Keratinocyte (primary cell): ENCODE measurements around the gene USP34. TPM values are rescaled to one million over a fixed set of nuclear protein-coding genes. Genes with fewer than 3 reads are reported as not detected.

Experiments
- DNase-seq: peaks from one replicate; pipeline ENCODE4 v3.0.0-alpha.2; 2011; ENCODE audit warnings: low read depth, missing footprints, low spot score
- FAIRE-seq: peaks from 2 replicates; lab custom pipeline; 2011; peaks lifted over from hg19 to GRCh38; lab: Jason Lieb, UNC
- H2AFZ ChIP-seq: 2 replicates; pipeline ENCODE4 v1.6.0; 2012; ENCODE audit warnings: low read length, control low read depth, inconsistent platforms; ENCODE audit not compliant: control insufficient read depth
- H3K27ac ChIP-seq: 2 replicates; pipeline ENCODE4 v1.5.1; 2011; ENCODE audit warnings: low read length; ENCODE audit not compliant: control insufficient read depth, insufficient read depth
- H3K27me3 ChIP-seq: 3 replicates; pipeline ENCODE4 v1.6.0; 2011; ENCODE audit warnings: low read length; ENCODE audit not compliant: control insufficient read depth, insufficient read depth; ENCODE audit errors: extremely low read depth
- H3K36me3 ChIP-seq, 2 experiments: 2 replicates in 1 of 2; 3 replicates in 1 of 2; pipeline ENCODE4 v1.5.1; 2011; ENCODE audit warnings: low read length in 2 of 2, mild to moderate bottlenecking in 1 of 2; ENCODE audit not compliant: control insufficient read depth in 2 of 2, insufficient read depth in 2 of 2; ENCODE audit errors: extremely low read depth in 1 of 2
- H3K4me1 ChIP-seq: 3 replicates; pipeline ENCODE4 v1.5.1; 2011; ENCODE audit warnings: low read length; ENCODE audit not compliant: control insufficient read depth, insufficient read depth; ENCODE audit errors: extremely low read depth
- H3K4me2 ChIP-seq: 3 replicates; pipeline ENCODE4 v1.6.0; 2011; ENCODE audit warnings: low read depth, low read length; ENCODE audit not compliant: control insufficient read depth, insufficient read depth; ENCODE audit errors: extremely low read depth
- H3K4me3 ChIP-seq, 3 experiments: fragments of 200-600 bp in 1 of 3; sonication (generic) in 1 of 3; 2 replicates in 2 of 3; 3 replicates in 1 of 3; pipeline ENCODE4 v1.5.1; 2011 to 2016; ENCODE audit warnings: low read length in 3 of 3, mild to moderate bottlenecking in 3 of 3, control low read depth in 2 of 3, inconsistent platforms in 1 of 3, low read depth in 1 of 3, mixed read lengths in 1 of 3, mixed run types in 1 of 3, moderate library complexity in 1 of 3; ENCODE audit not compliant: control insufficient read depth in 2 of 3, insufficient read depth in 2 of 3; ENCODE audit errors: extremely low read depth in 1 of 3
- H3K79me2 ChIP-seq: 2 replicates; pipeline ENCODE4 v1.6.0; 2012; ENCODE audit warnings: low read length; ENCODE audit not compliant: control insufficient read depth, insufficient read depth
- H3K9ac ChIP-seq: 3 replicates; pipeline ENCODE4 v1.6.0; 2011; ENCODE audit warnings: low read length; ENCODE audit not compliant: control insufficient read depth, insufficient read depth; ENCODE audit errors: extremely low read depth
- H3K9me1 ChIP-seq: 3 replicates; pipeline ENCODE4 v1.6.0; 2011; ENCODE audit warnings: low read length; ENCODE audit not compliant: control insufficient read depth, insufficient read depth; ENCODE audit errors: extremely low read depth
- H3K9me3 ChIP-seq: 2 replicates; pipeline ENCODE4 v1.5.1; 2012; ENCODE audit warnings: low read depth, low read length; ENCODE audit not compliant: control insufficient read depth
- H4K20me1 ChIP-seq: 3 replicates; pipeline ENCODE4 v1.6.0; 2011; ENCODE audit warnings: low read length; ENCODE audit not compliant: control insufficient read depth, insufficient read depth; ENCODE audit errors: extremely low read depth
- CTCF ChIP-seq, 3 experiments: IDR thresholded peaks in 1 of 3; conservative IDR thresholded peaks in 1 of 3; optimal IDR thresholded peaks in 1 of 3; 2 replicates in 2 of 3; 3 replicates in 1 of 3; pipeline versions ENCODE3 to v1.5.1; 2011; ENCODE audit warnings: low read length in 3 of 3, mild to moderate bottlenecking in 3 of 3, moderate library complexity in 2 of 3, control low read depth in 1 of 3, inconsistent platforms in 1 of 3; ENCODE audit not compliant: insufficient read depth in 2 of 3; ENCODE audit errors: extremely low read depth in 1 of 3
- EZH2 ChIP-seq: IDR thresholded peaks from one replicate; pipeline ENCODE4 v1.6.1; 2012; ENCODE audit warnings: inconsistent platforms, mild to moderate bottlenecking, low read length, moderate library complexity
- dilution Hi-C: fragments of 300-500 bp; cut with MboI; formaldehyde crosslinking; loops from one replicate; pipeline ENCODE4 v1.7.0; 2020; ENCODE audit warnings: low sequenced_read_pairs; ENCODE audit not compliant: extremely low pct_ligation_motif_present
- polyA plus RNA-seq, 5 experiments: library from polyadenylated mRNA; depleted of rRNA in 3 of 5; stranded (reverse) in 3 of 5; stranded (forward) in 1 of 5; unstranded in 1 of 5; fragments of >200 nt; gene quantifications; 1 replicate in 1 of 5; 2 replicates in 3 of 5; 3 replicates in 1 of 5; pipeline versions ENCODE4 v1.2.1 to v1.2.3, GENCODE V29; 2011 to 2012; ENCODE audit warnings: missing spikeins in 2 of 5, low read depth in 1 of 5, low replicate concordance in 1 of 5

USP34 gene
- polyA plus RNA-seq, 1 donor (not counting 4 experiments of a cell fraction or from before 2014, with no cell fraction given), result 54.7 TPM

- H4K20me1 ChIP-seq, result no peaks in the 10 kb centered on the region
- H3K36me3 ChIP-seq, result peaks cover 25 to 59% of the 10 kb centered on the region in 2 experiments
- H3K27me3 ChIP-seq, result no peaks in the 10 kb centered on the region
- no peaks in the 10 kb centered on the region for H3K79me2 ChIP-seq
- H2AFZ ChIP-seq, result no peak overlapping the region
- peaks cover 22% of the 10 kb centered on the region for H3K4me1 ChIP-seq
- H3K4me3 ChIP-seq, result no peak overlapping the region
- H3K9me1 ChIP-seq, result peaks cover 2% of the 10 kb centered on the region
- H3K9ac ChIP-seq, result no peak overlapping the region
- DNase-seq (no peak), FAIRE-seq (no peak)
- TF ChIP-seq EZH2 (no peak), CTCF (optimal IDR thresholded peaks at IDR 0.05 in 1 of 3, IDR thresholded peaks at IDR 0.05 in 1 of 3, conservative IDR thresholded peaks at IDR 0.05 in 1 of 3; ENCODE audit: extremely low read depth in 1 of 3, insufficient read depth in 2 of 3, low read length in 3 of 3) (no peak)
- H3K9me3 ChIP-seq, result no peaks in the 10 kb centered on the region
- dilution Hi-C loops, result no loop called here
- no peak overlapping the region for H3K4me2 ChIP-seq
- H3K27ac ChIP-seq, result no peak overlapping the region
Measured at GRCh38 chr2:61183795-61184194, 287.1 kb downstream of the USP34 start.

- H3K4me2 ChIP-seq, result no peak overlapping the region
- H3K9me1 ChIP-seq, result no peaks in the 10 kb centered on the region
- no peaks in the 10 kb centered on the region for H3K27me3 ChIP-seq
- DNase-seq, result no peak
- peaks cover 8% of the 10 kb centered on the region for H3K79me2 ChIP-seq
- H3K27ac ChIP-seq, result no peak overlapping the region
- H3K9ac ChIP-seq, result no peak overlapping the region
- no peak for TF ChIP-seq EZH2
- no peak for TF ChIP-seq CTCF (optimal IDR thresholded peaks at IDR 0.05 in 1 of 3, IDR thresholded peaks at IDR 0.05 in 1 of 3, conservative IDR thresholded peaks at IDR 0.05 in 1 of 3; ENCODE audit: extremely low read depth in 1 of 3, insufficient read depth in 2 of 3, low read length in 3 of 3)
- FAIRE-seq, result no peak
- H3K36me3 ChIP-seq, result peaks cover 19 to 49% of the 10 kb centered on the region in 2 experiments
- H2AFZ ChIP-seq, result no peak overlapping the region
- H3K9me3 ChIP-seq, result no peaks in the 10 kb centered on the region
- dilution Hi-C loops, result no loop called here
- H3K4me3 ChIP-seq, result no peak overlapping the region
- H3K4me1 ChIP-seq, result peaks cover 33% of the 10 kb centered on the region
- no peaks in the 10 kb centered on the region for H4K20me1 ChIP-seq
Measured at GRCh38 chr2:61182059-61182383, 288.9 kb downstream of the USP34 start.
